Mammary epithelial cell (primary cell): ENCODE measurements around the gene SPDEF.

Experiments
- EZH2 ChIP-seq: IDR thresholded peaks from 2 replicates; pipeline ENCODE4 v1.6.1; 2012; ENCODE audit warnings: low read length, inconsistent platforms, borderline replicate concordance
- TF ChIP-seq, protein P1 (sequence below), 2 donors: IDR thresholded peaks in 1 of 2; conservative IDR thresholded peaks in 1 of 2; 2 replicates each; pipeline ENCODE4 v1.5.1; 2011 to 2012; ENCODE audit warnings: inconsistent platforms in 2 of 2, low read length in 2 of 2, mild to moderate bottlenecking in 2 of 2, control low read depth in 1 of 2, low read depth in 1 of 2; ENCODE audit not compliant: insufficient read depth in 1 of 2; ENCODE audit errors: extremely low read depth in 1 of 2

DNA sequence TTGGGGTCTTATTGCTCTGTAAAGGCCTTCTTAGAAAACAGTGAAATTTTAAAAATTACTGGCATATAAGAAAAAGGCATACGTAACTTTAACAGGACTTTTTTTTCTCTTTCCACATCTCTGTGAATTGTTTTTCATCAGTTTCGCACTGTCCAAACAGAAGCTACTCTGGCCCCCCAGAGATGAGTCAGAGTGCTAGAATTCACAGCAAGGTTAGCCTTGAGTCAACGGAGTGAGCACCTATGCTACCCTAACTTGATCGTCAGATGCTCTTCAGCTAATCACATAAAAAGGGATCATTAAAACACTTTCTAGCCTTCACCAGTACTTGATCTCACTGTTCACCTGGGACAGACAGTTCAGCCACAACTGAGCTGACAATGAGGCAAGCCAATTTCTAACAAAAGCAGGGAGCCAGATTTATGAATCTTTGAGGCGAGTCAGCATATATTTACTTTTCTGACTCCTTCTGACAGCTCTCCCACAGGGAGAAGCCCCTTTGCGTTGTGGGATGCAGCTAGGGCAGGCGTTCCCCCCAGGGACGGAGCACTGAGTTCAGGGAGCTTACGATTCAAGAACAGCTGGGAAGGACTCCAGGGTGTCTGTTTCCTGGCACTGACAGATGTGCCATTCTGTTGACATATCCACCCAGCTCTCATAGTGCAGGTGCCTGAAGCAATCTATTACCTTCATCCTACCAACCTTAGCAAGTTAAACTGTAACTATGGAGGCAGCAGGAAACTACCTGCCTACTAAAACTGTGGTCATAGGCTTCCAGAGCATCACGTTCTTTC, 46.4 kb upstream of the SPDEF start:
- TF ChIP-seq, protein P1, sequence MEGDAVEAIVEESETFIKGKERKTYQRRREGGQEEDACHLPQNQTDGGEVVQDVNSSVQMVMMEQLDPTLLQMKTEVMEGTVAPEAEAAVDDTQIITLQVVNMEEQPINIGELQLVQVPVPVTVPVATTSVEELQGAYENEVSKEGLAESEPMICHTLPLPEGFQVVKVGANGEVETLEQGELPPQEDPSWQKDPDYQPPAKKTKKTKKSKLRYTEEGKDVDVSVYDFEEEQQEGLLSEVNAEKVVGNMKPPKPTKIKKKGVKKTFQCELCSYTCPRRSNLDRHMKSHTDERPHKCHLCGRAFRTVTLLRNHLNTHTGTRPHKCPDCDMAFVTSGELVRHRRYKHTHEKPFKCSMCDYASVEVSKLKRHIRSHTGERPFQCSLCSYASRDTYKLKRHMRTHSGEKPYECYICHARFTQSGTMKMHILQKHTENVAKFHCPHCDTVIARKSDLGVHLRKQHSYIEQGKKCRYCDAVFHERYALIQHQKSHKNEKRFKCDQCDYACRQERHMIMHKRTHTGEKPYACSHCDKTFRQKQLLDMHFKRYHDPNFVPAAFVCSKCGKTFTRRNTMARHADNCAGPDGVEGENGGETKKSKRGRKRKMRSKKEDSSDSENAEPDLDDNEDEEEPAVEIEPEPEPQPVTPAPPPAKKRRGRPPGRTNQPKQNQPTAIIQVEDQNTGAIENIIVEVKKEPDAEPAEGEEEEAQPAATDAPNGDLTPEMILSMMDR (conservative IDR thresholded peaks at IDR 0.05 in 1 of 2, IDR thresholded peaks at IDR 0.05 in 1 of 2; ENCODE audit: extremely low read depth in 1 of 2, insufficient read depth in 1 of 2, low read depth in 1 of 2, low read length in 2 of 2) = no peak
- no peak for TF ChIP-seq EZH2
